ENCODE data around the gene CTAGE4.

DNA sequence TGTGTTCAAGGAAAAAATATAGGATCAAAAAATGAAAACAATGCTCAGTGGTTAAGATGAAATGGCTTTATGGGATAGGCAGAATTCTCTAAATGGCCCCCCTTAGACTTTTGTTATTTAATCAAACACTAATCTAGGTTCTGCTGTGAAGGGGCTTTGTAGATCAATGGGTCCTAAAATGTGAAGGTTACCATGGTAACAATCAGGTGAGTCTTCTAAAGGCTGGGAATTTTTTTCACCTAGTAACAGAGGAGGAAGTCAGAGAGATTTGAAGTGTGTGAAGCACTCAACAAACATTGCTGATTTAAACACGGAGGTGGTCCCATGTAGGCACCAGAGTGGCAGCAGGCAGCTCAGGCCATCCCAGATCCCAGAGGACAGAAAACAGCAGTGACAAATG is 49.1 kb upstream of the CTAGE4 start:
- TF ChIP-seq, protein P1, sequence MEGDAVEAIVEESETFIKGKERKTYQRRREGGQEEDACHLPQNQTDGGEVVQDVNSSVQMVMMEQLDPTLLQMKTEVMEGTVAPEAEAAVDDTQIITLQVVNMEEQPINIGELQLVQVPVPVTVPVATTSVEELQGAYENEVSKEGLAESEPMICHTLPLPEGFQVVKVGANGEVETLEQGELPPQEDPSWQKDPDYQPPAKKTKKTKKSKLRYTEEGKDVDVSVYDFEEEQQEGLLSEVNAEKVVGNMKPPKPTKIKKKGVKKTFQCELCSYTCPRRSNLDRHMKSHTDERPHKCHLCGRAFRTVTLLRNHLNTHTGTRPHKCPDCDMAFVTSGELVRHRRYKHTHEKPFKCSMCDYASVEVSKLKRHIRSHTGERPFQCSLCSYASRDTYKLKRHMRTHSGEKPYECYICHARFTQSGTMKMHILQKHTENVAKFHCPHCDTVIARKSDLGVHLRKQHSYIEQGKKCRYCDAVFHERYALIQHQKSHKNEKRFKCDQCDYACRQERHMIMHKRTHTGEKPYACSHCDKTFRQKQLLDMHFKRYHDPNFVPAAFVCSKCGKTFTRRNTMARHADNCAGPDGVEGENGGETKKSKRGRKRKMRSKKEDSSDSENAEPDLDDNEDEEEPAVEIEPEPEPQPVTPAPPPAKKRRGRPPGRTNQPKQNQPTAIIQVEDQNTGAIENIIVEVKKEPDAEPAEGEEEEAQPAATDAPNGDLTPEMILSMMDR (IDR thresholded peaks at IDR 0.05; ENCODE audit: insufficient read depth, low read length), result no peak
- TF ChIP-seq GABPA (IDR thresholded peaks at IDR 0.05; ENCODE audit: low read depth), result no peak
- no peak for TF ChIP-seq POLR2AphosphoS5 (IDR thresholded peaks at IDR 0.05; ENCODE audit: low read depth)
- TF ChIP-seq, protein P2, sequence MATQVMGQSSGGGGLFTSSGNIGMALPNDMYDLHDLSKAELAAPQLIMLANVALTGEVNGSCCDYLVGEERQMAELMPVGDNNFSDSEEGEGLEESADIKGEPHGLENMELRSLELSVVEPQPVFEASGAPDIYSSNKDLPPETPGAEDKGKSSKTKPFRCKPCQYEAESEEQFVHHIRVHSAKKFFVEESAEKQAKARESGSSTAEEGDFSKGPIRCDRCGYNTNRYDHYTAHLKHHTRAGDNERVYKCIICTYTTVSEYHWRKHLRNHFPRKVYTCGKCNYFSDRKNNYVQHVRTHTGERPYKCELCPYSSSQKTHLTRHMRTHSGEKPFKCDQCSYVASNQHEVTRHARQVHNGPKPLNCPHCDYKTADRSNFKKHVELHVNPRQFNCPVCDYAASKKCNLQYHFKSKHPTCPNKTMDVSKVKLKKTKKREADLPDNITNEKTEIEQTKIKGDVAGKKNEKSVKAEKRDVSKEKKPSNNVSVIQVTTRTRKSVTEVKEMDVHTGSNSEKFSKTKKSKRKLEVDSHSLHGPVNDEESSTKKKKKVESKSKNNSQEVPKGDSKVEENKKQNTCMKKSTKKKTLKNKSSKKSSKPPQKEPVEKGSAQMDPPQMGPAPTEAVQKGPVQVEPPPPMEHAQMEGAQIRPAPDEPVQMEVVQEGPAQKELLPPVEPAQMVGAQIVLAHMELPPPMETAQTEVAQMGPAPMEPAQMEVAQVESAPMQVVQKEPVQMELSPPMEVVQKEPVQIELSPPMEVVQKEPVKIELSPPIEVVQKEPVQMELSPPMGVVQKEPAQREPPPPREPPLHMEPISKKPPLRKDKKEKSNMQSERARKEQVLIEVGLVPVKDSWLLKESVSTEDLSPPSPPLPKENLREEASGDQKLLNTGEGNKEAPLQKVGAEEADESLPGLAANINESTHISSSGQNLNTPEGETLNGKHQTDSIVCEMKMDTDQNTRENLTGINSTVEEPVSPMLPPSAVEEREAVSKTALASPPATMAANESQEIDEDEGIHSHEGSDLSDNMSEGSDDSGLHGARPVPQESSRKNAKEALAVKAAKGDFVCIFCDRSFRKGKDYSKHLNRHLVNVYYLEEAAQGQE (IDR thresholded peaks at IDR 0.05; ENCODE audit: insufficient replicate concordance, low read depth), result no peak
- no peak for TF ChIP-seq SPI1 (IDR thresholded peaks at IDR 0.05; ENCODE audit: borderline replicate concordance, low read depth)
